IMR-90 (cell line): ENCODE measurements around the gene DBNDD2. TPM values are rescaled to one million over a fixed set of nuclear protein-coding genes. Genes with fewer than 3 reads are reported as not detected.

Experiments
- ATAC-seq: fragments of 200-7000 bp; cut with Tn5 transposase; 2 replicates; pipeline ENCODE4 v1.9.1; 2020; ENCODE audit warnings: low read depth, mild to moderate bottlenecking, moderate library complexity
- BruUV-seq: library from RNA; stranded (reverse); fragments of 400-500 nt; replicated peaks from 2 replicates; lab custom pipeline; 2021; lab: Mats Ljungman, UMichigan
- CTCF ChIA-PET: fragments of 300-600 bp; formaldehyde crosslinking; extraction: SDS; loops from one replicate; lab custom pipeline; 2021; ENCODE audit warnings: antibody characterized with exemption; lab: Yijun Ruan, JAX
- POLR2A ChIA-PET: fragments of 300-600 bp; sonication (Branson Sonifier 250); formaldehyde crosslinking; loops from one replicate; lab custom pipeline; 2022; ENCODE audit warnings: antibody characterized with exemption; ENCODE audit not compliant: unreplicated experiment; lab: Charles Lee
- DNase-seq: peaks from one replicate; pipeline ENCODE4 v3.0.0; 2013
- H2AFZ ChIP-seq: replicated peaks from 2 replicates; pipeline ENCODE3; 2013; ENCODE audit warnings: low read length, mild to moderate bottlenecking; ENCODE audit not compliant: poor library complexity
- H2AK5ac ChIP-seq: 2 replicates; pipeline ENCODE4 v1.6.1; 2013; ENCODE audit warnings: low read depth, low read length, inconsistent platforms
- H2AK9ac ChIP-seq: replicated peaks from 2 replicates; pipeline ENCODE3; 2013; ENCODE audit warnings: mild to moderate bottlenecking, low read depth, low read length, moderate library complexity; ENCODE audit not compliant: poor library complexity
- H2BK120ac ChIP-seq: 2 replicates; pipeline ENCODE4 v1.6.1; 2013; ENCODE audit warnings: low read depth, low read length, inconsistent platforms
- H2BK15ac ChIP-seq: 3 replicates; pipeline ENCODE4 v1.6.1; 2013; ENCODE audit warnings: low read depth, low read length, inconsistent platforms
- H2BK20ac ChIP-seq: 2 replicates; pipeline ENCODE4 v1.6.1; 2013; ENCODE audit warnings: low read depth, mild to moderate bottlenecking, inconsistent platforms, low read length, moderate library complexity
- H2BK5ac ChIP-seq: 2 replicates; pipeline ENCODE4 v1.6.1; 2013; ENCODE audit warnings: mild to moderate bottlenecking, low read depth, low read length, inconsistent platforms; ENCODE audit not compliant: poor library complexity, severe bottlenecking
- H3K14ac ChIP-seq: replicated peaks from 2 replicates; pipeline ENCODE4 v1.6.1; 2013; ENCODE audit warnings: low read depth, low read length, inconsistent platforms
- H3K18ac ChIP-seq: 2 replicates; pipeline ENCODE4 v1.6.1; 2013; ENCODE audit warnings: low read depth, low read length, control low read depth
- H3K23ac ChIP-seq: 2 replicates; pipeline ENCODE4 v1.6.1; 2013; ENCODE audit warnings: low read depth, low read length, inconsistent platforms
- H3K27ac ChIP-seq: 2 replicates; pipeline ENCODE4 v1.5.1; 2013; ENCODE audit warnings: mild to moderate bottlenecking, control low read depth, low read length; ENCODE audit not compliant: insufficient read depth
- H3K27me3 ChIP-seq: 2 replicates; pipeline ENCODE4 v1.6.1; 2013; ENCODE audit warnings: low read length; ENCODE audit not compliant: control insufficient read depth, insufficient read depth
- H3K36me3 ChIP-seq: 2 replicates; pipeline ENCODE4 v1.6.1; 2013; ENCODE audit warnings: low read length, mixed read lengths; ENCODE audit not compliant: control insufficient read depth, insufficient read depth
- H3K4ac ChIP-seq: 2 replicates; pipeline ENCODE4 v1.6.1; 2013; ENCODE audit warnings: low read depth, low read length, inconsistent platforms
- H3K4me1 ChIP-seq: 2 replicates; pipeline ENCODE4 v1.6.1; 2013; ENCODE audit warnings: low read length, mixed read lengths; ENCODE audit not compliant: control insufficient read depth, insufficient read depth
- H3K4me2 ChIP-seq: 2 replicates; pipeline ENCODE4 v1.6.1; 2013; ENCODE audit warnings: low read depth, mild to moderate bottlenecking, control low read depth, low read length, moderate library complexity
- H3K4me3 ChIP-seq: 2 replicates; pipeline ENCODE4 v1.5.1; 2013; ENCODE audit warnings: low read depth, mild to moderate bottlenecking, control low read depth, low read length, moderate library complexity; ENCODE audit not compliant: insufficient read depth
- H3K56ac ChIP-seq: 2 replicates; pipeline ENCODE4 v1.6.1; 2013; ENCODE audit warnings: low read length, inconsistent platforms; ENCODE audit not compliant: insufficient read depth; ENCODE audit errors: extremely low read depth
- H3K79me1 ChIP-seq, 2 experiments: 2 replicates each; pipeline ENCODE4 v1.6.1; 2013; ENCODE audit warnings: low read length in 2 of 2, inconsistent platforms in 1 of 2, low read depth in 1 of 2
- H3K9ac ChIP-seq: 2 replicates; pipeline ENCODE4 v1.6.1; 2013; ENCODE audit warnings: low read depth, low read length, control low read depth
- H3K9me1 ChIP-seq: 2 replicates; pipeline ENCODE4 v1.6.1; 2013; ENCODE audit warnings: low read length, inconsistent platforms; ENCODE audit not compliant: insufficient read depth
- H3K9me3 ChIP-seq: 2 replicates; pipeline ENCODE4 v1.6.1; 2013; ENCODE audit warnings: low read length; ENCODE audit not compliant: control insufficient read depth, insufficient read depth
- H4K20me1 ChIP-seq: 2 replicates; pipeline ENCODE4 v1.6.1; 2013; ENCODE audit warnings: low read length, inconsistent platforms; ENCODE audit not compliant: insufficient read depth
- H4K5ac ChIP-seq: 2 replicates; pipeline ENCODE4 v1.6.1; 2013; ENCODE audit warnings: mild to moderate bottlenecking, low read depth, low read length, control low read depth
- H4K8ac ChIP-seq, 2 experiments: 2 replicates each; pipeline ENCODE4 v1.6.1; 2013; ENCODE audit warnings: low read depth in 2 of 2, low read length in 2 of 2, control low read depth in 1 of 2, inconsistent platforms in 1 of 2
- H4K91ac ChIP-seq: 2 replicates; pipeline ENCODE4 v1.6.1; 2013; ENCODE audit warnings: low read depth, low read length, inconsistent platforms; ENCODE audit not compliant: insufficient read depth
- POLR2A ChIP-seq: IDR thresholded peaks from 2 replicates; pipeline ENCODE4 v1.6.1; 2012; ENCODE audit warnings: mild to moderate bottlenecking, low read depth, low read length
- RAD21 ChIP-seq: IDR thresholded peaks from 2 replicates; pipeline ENCODE4 v1.6.1; 2012; ENCODE audit warnings: low read length, improper control_type of control experiment
- RCOR1 ChIP-seq: IDR thresholded peaks from 2 replicates; pipeline ENCODE4 v1.6.1; 2012; ENCODE audit warnings: mild to moderate bottlenecking, low read length, improper control_type of control experiment; ENCODE audit not compliant: insufficient replicate concordance
- RFX5 ChIP-seq: IDR thresholded peaks from 2 replicates; pipeline ENCODE4 v1.8.0; 2012; ENCODE audit warnings: low read depth, mild to moderate bottlenecking, low read length, moderate library complexity
- SMC3 ChIP-seq: fragments of 150-350 bp; IDR thresholded peaks from 2 replicates; pipeline ENCODE4 v1.6.1; 2016; ENCODE audit warnings: low read depth, mild to moderate bottlenecking, antibody characterized with exemption, low read length, moderate library complexity
- WGBS, 2 experiments: methylation state at CpG; one replicate each; pipeline versions ENCODE4 v1.1.5 to v1.1.7; 2013; ENCODE audit warnings: missing lambda C conversion rate in 2 of 2; ENCODE audit not compliant: insufficient read length in 1 of 2; ENCODE audit errors: extremely low coverage in 2 of 2; 5-methylcytosine and 5-hydroxymethylcytosine counted together
- dilution Hi-C: fragments of 300-500 bp; cut with HindIII; formaldehyde crosslinking; loops from one replicate; pipeline ENCODE4 v1.14.3; 2018; ENCODE audit warnings: low sequenced_read_pairs; ENCODE audit not compliant: unreplicated experiment
- in situ Hi-C: fragments of 300-500 bp; cut with MboI; formaldehyde crosslinking; loops from 3 replicates; pipeline ENCODE4 v1.14.3; 2019; ENCODE audit warnings: low sequenced_read_pairs, inconsistent platforms, mixed read lengths
- intact Hi-C: fragments of 100-400 bp; cut with micrococcal nuclease; formaldehyde crosslinking; loops from 2 replicates; pipeline ENCODE4 v1.10.0; 2022
- polyA plus RNA-seq, 3 experiments: library from polyadenylated mRNA; depleted of rRNA; stranded (reverse); fragments of >200 nt; gene quantifications; 2 replicates each; pipeline ENCODE4 v1.2.3, GENCODE V29; 2012; ENCODE audit warnings: low replicate concordance in 1 of 3
- total RNA-seq: library from RNA; depleted of rRNA; stranded (reverse); fragments of >200 nt; gene quantifications from 2 replicates; pipeline ENCODE4 v1.2.3, GENCODE V29; 2012
- TF ChIP-seq, protein P1 (sequence below): fragments of 150-350 bp; IDR thresholded peaks from 2 replicates; pipeline ENCODE4 v1.6.1; 2017; ENCODE audit warnings: mild to moderate bottlenecking, antibody characterized with exemption, low read length, low read depth
- TF ChIP-seq, protein P2 (sequence below): conservative IDR thresholded peaks from 2 replicates; pipeline ENCODE4 v1.5.1; 2012; ENCODE audit warnings: mild to moderate bottlenecking, low read depth, low read length, improper control_type of control experiment

Gene DBNDD2
- total and polyA plus RNA-seq, 2 of the 4 experiments (the other 2 are of a cell fraction): 1.3 to 9.3 TPM

DNA sequence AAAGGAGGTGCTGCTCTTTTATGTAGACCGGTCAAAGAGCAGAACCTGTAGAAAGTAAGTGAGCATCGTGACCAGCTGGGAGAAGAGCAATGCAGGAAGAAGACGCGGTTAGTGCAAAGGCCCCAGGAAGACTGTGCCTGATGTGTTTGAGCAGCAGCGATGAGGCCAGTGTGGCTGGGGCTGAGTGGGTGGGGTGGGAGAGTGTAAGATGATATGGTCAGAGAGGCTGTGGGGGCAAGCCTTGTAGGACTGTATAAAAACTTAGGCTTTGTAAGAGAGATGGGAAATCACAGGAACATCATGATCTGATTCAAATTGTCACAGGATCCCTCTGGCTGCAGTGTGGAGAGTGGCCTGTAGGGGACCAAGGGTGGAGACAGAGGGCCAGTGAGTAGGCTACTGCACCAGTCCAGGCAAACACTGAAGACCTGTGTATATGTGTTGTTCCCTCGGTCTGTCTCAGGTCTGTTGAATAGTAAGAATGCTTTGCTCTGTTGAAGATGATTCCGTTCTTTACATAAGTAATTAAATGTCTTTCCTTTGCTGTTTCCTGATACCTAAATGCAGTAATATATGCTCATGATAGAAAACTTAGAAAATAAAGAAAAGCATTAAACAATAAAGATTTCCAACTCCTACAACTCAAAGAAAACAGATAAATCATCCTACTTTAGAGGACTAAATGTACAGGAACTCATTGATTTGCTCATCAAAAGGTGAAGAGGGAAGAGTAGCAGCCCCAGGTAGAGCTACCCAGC lies 37.9 kb downstream of the DBNDD2 start:
- H2BK15ac ChIP-seq: no peak overlapping the region
- H3K27me3 ChIP-seq: peaks cover 19% of the 10 kb centered on the region
- H2AK5ac ChIP-seq: no peak overlapping the region
- no peak overlapping the region for H3K14ac ChIP-seq
- H4K5ac ChIP-seq: no peak overlapping the region
- no TSS peak for BruUV-seq
- intact Hi-C loops: no loop called here
- H3K4ac ChIP-seq: no peak overlapping the region
- no peak overlapping the region for H2BK20ac ChIP-seq
- WGBS, 2 experiments: 56% methylated on average over 4 of the region's 7 CpGs; no CpG with 5 or more reads in 1 of the 2 experiments
- H4K8ac ChIP-seq: no peak overlapping the region
- ATAC-seq (peak; percentile 75), DNase-seq (no peak)
- H3K9ac ChIP-seq: no peak overlapping the region
- H2BK120ac ChIP-seq: no peak overlapping the region
- TF ChIP-seq RAD21 (no peak), POLR2A (no peak), SMC3 (no peak), RCOR1 (no peak), RFX5 (no peak)
- TF ChIP-seq, protein P1, sequence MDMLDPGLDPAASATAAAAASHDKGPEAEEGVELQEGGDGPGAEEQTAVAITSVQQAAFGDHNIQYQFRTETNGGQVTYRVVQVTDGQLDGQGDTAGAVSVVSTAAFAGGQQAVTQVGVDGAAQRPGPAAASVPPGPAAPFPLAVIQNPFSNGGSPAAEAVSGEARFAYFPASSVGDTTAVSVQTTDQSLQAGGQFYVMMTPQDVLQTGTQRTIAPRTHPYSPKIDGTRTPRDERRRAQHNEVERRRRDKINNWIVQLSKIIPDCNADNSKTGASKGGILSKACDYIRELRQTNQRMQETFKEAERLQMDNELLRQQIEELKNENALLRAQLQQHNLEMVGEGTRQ: no peak
- TF ChIP-seq, protein P2, sequence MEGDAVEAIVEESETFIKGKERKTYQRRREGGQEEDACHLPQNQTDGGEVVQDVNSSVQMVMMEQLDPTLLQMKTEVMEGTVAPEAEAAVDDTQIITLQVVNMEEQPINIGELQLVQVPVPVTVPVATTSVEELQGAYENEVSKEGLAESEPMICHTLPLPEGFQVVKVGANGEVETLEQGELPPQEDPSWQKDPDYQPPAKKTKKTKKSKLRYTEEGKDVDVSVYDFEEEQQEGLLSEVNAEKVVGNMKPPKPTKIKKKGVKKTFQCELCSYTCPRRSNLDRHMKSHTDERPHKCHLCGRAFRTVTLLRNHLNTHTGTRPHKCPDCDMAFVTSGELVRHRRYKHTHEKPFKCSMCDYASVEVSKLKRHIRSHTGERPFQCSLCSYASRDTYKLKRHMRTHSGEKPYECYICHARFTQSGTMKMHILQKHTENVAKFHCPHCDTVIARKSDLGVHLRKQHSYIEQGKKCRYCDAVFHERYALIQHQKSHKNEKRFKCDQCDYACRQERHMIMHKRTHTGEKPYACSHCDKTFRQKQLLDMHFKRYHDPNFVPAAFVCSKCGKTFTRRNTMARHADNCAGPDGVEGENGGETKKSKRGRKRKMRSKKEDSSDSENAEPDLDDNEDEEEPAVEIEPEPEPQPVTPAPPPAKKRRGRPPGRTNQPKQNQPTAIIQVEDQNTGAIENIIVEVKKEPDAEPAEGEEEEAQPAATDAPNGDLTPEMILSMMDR: peak; percentile 35
- no peak overlapping the region for H3K4me2 ChIP-seq
- no peak overlapping the region for H3K56ac ChIP-seq
- no peaks in the 10 kb centered on the region for H3K4me1 ChIP-seq
- no peak overlapping the region for H3K27ac ChIP-seq
- H3K4me3 ChIP-seq: no peak overlapping the region
- H3K18ac ChIP-seq: no peak overlapping the region
- no peak overlapping the region for H2AFZ ChIP-seq
- no peak overlapping the region for H3K23ac ChIP-seq
- dilution Hi-C loops: no loop called here
- ChIA-PET CTCF (interaction anchor here (0.6 to 1.8 kb wide), 5 partner anchors 9 to 305 kb away, joined by 3 to 7 read pairs (median 4); no protein-coding TSS in a partner anchor), POLR2A (no interaction called here)
- H3K79me1 ChIP-seq: no peaks in the 10 kb centered on the region
- no peaks in the 10 kb centered on the region for H3K9me3 ChIP-seq
- in situ Hi-C loops: no loop called here
- H2AK9ac ChIP-seq: no peak overlapping the region
- no peaks in the 10 kb centered on the region for H3K9me1 ChIP-seq
- H2BK5ac ChIP-seq: no peak overlapping the region
- no peaks in the 10 kb centered on the region for H3K36me3 ChIP-seq
- no peaks in the 10 kb centered on the region for H4K20me1 ChIP-seq
- no peak overlapping the region for H4K91ac ChIP-seq
